ENCODE measurements around the gene TNFRSF8. TPM values are rescaled to one million over a fixed set of nuclear protein-coding genes. Genes with fewer than 3 reads are reported as not detected.
A peak's percentile ranks its signal among the peaks of the same experiment; 100 is the strongest.

TNFRSF8 gene
- total and polyA plus RNA-seq, 9 of the 15 experiments (the other 6 are each of a cell fraction or from before 2014, with no cell fraction given) = 3.5 to 38.4 (median 17.1) TPM

DNA sequence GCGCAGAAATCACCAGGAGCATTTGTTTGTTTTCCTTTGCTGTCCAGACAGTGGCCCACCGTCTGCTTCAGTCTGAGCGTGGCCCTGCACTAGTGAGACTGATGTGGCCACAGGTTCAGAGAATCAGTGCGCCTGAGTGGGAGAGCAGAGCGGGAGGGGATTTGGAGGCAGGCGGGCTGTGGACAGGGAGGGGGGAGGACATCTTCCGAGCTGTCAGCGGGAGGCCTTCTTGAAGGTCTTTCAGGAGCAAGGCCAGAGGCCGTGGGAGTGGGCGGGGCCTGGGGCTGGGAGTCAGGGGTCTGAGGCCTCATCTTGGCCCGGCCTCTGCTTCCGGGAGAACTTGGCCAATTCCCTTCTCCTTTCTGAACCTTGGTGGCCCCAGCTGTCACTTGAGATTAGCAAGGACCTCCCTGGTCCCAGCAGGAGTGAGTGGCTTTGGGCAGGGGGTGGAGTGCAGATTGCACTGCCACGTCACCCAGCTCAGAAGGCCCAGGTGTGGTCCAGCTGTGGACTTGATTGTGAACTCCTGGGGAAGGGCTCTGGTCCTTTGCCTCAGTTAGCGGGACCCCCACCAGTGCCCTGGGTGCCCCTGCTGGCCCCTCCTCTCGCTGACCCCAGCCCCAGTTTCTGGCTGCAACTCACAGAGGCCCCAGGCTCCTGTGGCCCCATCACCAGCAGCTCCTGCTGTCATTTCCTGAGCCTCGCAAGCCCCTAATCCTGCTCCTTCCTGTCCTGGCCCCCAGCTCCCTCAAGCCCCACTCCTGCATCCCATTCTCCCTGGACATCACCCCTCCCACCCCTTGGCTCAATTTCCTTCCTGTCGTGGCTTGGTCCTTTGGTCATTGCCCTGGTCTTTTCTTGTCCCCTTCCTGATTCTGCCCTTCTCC lies 112.1 kb downstream of the TNFRSF8 start (continued):
- TF ChIP-seq, protein P1, sequence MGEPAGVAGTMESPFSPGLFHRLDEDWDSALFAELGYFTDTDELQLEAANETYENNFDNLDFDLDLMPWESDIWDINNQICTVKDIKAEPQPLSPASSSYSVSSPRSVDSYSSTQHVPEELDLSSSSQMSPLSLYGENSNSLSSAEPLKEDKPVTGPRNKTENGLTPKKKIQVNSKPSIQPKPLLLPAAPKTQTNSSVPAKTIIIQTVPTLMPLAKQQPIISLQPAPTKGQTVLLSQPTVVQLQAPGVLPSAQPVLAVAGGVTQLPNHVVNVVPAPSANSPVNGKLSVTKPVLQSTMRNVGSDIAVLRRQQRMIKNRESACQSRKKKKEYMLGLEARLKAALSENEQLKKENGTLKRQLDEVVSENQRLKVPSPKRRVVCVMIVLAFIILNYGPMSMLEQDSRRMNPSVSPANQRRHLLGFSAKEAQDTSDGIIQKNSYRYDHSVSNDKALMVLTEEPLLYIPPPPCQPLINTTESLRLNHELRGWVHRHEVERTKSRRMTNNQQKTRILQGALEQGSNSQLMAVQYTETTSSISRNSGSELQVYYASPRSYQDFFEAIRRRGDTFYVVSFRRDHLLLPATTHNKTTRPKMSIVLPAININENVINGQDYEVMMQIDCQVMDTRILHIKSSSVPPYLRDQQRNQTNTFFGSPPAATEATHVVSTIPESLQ (CRISPR knock-in tag; IDR thresholded peaks at IDR 0.05) = no peak
- TF ChIP-seq CREM (IDR thresholded peaks at IDR 0.05; ENCODE audit: low read depth) (peak; percentile 94), NBN (IDR thresholded peaks at IDR 0.05; ENCODE audit: low read depth) (peak; percentile 55; the same call in 1 of the 2 replicates), POLR2G (IDR thresholded peaks at IDR 0.05; ENCODE audit: low read depth, low read length) (0 out of 2 replicates have a peak, but pooled peaks have one; percentile 24), KDM1A (IDR thresholded peaks at IDR 0.05) (peak; percentile 91 to 93), ZNF12 (CRISPR knock-in tag; IDR thresholded peaks at IDR 0.05) (no peak), HDAC1 (IDR thresholded peaks at IDR 0.05) (peak in 1 of 2 experiments; percentile 79; a peak in 2 of 4 replicates), NR2C2 (CRISPR knock-in tag; IDR thresholded peaks at IDR 0.05) (no peak), NR2C2 (tag; IDR thresholded peaks at IDR 0.05) (peak; percentile 65; the same call in 1 of the 2 replicates), MTA2 (IDR thresholded peaks at IDR 0.05; ENCODE audit: low read depth) (peak; percentile 74; the same call in 1 of the 2 replicates), ZFPM2 (CRISPR knock-in tag; IDR thresholded peaks at IDR 0.05) (no peak), NCOR1 (IDR thresholded peaks at IDR 0.05) (peak; percentile 87), EGR1 (conservative IDR thresholded peaks at IDR 0.05) (peak; percentile 84), ZNF717 (CRISPR knock-in tag; IDR thresholded peaks at IDR 0.05) (no peak), ZNF354B (CRISPR knock-in tag; IDR thresholded peaks at IDR 0.05) (no peak), EP300 (IDR thresholded peaks at IDR 0.05; ENCODE audit: low read length) (peak; percentile 80; the same call in 1 of the 2 replicates)
- TF ChIP-seq, protein P2, sequence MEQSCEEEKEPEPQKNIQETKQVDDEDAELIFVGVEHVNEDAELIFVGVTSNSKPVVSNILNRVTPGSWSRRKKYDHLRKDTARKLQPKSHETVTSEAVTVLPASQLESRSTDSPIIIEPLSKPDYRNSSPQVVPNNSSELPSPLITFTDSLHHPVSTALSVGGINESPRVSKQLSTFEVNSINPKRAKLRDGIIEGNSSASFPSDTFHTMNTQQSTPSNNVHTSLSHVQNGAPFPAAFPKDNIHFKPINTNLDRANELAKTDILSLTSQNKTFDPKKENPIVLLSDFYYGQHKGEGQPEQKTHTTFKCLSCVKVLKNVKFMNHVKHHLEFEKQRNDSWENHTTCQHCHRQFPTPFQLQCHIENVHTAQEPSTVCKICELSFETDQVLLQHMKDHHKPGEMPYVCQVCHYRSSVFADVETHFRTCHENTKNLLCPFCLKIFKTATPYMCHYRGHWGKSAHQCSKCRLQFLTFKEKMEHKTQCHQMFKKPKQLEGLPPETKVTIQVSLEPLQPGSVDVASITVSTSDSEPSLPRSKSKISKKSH (CRISPR knock-in tag; IDR thresholded peaks at IDR 0.05) = no peak
- TF ChIP-seq, protein P3, sequence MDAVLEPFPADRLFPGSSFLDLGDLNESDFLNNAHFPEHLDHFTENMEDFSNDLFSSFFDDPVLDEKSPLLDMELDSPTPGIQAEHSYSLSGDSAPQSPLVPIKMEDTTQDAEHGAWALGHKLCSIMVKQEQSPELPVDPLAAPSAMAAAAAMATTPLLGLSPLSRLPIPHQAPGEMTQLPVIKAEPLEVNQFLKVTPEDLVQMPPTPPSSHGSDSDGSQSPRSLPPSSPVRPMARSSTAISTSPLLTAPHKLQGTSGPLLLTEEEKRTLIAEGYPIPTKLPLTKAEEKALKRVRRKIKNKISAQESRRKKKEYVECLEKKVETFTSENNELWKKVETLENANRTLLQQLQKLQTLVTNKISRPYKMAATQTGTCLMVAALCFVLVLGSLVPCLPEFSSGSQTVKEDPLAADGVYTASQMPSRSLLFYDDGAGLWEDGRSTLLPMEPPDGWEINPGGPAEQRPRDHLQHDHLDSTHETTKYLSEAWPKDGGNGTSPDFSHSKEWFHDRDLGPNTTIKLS (IDR thresholded peaks at IDR 0.05; ENCODE audit: borderline replicate concordance, low read depth) = peak; percentile 98
- TF ChIP-seq, protein P4, sequence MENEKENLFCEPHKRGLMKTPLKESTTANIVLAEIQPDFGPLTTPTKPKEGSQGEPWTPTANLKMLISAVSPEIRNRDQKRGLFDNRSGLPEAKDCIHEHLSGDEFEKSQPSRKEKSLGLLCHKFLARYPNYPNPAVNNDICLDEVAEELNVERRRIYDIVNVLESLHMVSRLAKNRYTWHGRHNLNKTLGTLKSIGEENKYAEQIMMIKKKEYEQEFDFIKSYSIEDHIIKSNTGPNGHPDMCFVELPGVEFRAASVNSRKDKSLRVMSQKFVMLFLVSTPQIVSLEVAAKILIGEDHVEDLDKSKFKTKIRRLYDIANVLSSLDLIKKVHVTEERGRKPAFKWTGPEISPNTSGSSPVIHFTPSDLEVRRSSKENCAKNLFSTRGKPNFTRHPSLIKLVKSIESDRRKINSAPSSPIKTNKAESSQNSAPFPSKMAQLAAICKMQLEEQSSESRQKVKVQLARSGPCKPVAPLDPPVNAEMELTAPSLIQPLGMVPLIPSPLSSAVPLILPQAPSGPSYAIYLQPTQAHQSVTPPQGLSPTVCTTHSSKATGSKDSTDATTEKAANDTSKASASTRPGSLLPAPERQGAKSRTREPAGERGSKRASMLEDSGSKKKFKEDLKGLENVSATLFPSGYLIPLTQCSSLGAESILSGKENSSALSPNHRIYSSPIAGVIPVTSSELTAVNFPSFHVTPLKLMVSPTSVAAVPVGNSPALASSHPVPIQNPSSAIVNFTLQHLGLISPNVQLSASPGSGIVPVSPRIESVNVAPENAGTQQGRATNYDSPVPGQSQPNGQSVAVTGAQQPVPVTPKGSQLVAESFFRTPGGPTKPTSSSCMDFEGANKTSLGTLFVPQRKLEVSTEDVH (IDR thresholded peaks at IDR 0.05; ENCODE audit: low read depth, partially characterized antibody) = peak; percentile 26
- TF ChIP-seq, protein P5, sequence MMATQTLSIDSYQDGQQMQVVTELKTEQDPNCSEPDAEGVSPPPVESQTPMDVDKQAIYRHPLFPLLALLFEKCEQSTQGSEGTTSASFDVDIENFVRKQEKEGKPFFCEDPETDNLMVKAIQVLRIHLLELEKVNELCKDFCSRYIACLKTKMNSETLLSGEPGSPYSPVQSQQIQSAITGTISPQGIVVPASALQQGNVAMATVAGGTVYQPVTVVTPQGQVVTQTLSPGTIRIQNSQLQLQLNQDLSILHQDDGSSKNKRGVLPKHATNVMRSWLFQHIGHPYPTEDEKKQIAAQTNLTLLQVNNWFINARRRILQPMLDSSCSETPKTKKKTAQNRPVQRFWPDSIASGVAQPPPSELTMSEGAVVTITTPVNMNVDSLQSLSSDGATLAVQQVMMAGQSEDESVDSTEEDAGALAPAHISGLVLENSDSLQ (IDR thresholded peaks at IDR 0.05) = peak; percentile 90
